ENCODE results near the gene TMEM174. TPM values are rescaled to one million over a fixed set of nuclear protein-coding genes. Genes with fewer than 3 reads are reported as not detected.

Gene TMEM174
- total RNA-seq, 1 experiment from 2014 or later = not detected

DNA sequence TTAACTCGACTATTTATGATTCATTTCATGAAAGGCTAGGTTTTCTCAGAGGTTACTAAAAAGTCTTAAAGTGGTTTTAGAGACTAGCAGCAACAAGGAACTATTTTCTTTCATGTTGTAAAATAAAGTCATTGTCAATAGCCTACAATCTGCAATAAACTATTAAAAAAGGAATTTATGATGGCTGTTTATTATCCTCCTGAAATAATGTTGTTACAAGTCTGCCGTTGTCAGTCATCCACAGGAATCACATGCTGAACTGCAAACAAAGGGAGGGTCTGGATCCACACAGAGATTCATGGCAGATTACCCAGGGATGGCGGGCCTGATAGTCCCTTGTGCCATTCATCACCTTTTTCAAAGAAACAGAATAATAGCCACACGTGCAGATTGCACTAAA, 49.2 kb downstream of the TMEM174 start:
- DNase-seq (ENCODE audit: low read depth) = no peak

Other genes starting within 250 kb of the TMEM174 start
- 9.6 and 12.0 TPM in 2 replicates for gene FCHO2, start 217.2 kb upstream of the TMEM174 start, total RNA-seq (2014; rRNA removed; shearing (Covaris generic))
- 9.4 and 11.9 TPM in 2 replicates for gene TMEM171, start 52.6 kb upstream of the TMEM174 start, total RNA-seq (2014; rRNA removed; shearing (Covaris generic))